Measurements from ENCODE around the gene NLGN1.

DNA sequence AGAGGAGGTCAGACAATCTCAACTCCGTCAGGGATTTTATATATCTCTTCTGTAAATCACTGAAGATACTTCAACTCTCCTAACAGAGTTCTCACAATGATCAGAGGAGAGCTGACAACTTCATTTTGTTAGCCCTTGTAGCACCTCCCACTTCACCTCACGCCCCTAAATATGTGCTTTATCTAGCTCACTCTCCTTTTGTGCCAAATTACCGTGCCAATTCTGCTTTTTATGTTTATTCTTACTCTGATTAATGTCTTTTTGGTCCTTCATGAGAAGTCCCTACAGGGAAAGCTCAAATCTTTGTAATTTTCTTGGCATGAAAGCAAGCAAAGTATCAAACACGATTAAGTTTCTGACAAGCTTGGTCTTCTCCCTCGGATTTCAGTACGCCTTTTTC is 825.5 kb downstream of the NLGN1 start:
- TF ChIP-seq, protein P1, sequence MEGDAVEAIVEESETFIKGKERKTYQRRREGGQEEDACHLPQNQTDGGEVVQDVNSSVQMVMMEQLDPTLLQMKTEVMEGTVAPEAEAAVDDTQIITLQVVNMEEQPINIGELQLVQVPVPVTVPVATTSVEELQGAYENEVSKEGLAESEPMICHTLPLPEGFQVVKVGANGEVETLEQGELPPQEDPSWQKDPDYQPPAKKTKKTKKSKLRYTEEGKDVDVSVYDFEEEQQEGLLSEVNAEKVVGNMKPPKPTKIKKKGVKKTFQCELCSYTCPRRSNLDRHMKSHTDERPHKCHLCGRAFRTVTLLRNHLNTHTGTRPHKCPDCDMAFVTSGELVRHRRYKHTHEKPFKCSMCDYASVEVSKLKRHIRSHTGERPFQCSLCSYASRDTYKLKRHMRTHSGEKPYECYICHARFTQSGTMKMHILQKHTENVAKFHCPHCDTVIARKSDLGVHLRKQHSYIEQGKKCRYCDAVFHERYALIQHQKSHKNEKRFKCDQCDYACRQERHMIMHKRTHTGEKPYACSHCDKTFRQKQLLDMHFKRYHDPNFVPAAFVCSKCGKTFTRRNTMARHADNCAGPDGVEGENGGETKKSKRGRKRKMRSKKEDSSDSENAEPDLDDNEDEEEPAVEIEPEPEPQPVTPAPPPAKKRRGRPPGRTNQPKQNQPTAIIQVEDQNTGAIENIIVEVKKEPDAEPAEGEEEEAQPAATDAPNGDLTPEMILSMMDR (IDR thresholded peaks at IDR 0.05) = no peak
- no peak for TF ChIP-seq POLR2A (IDR thresholded peaks at IDR 0.05)

All from suprapubic skin (tissue), 3 donors.